ENCODE results near the gene SESTD1. TPM values are rescaled to one million over a fixed set of nuclear protein-coding genes. Genes with fewer than 3 reads are reported as not detected.

The SESTD1 gene
- total and polyA plus RNA-seq, 2 experiments from 2014 or later = 12.6 to 21.6 TPM

Other genes with a start within 250 kb of the SESTD1 start
- gene CCDC141, start 214.7 kb downstream of the SESTD1 start, total RNA-seq (2014; rRNA removed; shearing (Covaris generic)) = 8.0 and 13.4 TPM in 2 replicates
- gene CCDC141, start 214.7 kb downstream of the SESTD1 start, polyA plus RNA-seq (2016; fragmentation: Nextera tagmentation; extraction: Ambion mirVana) = 8.9 and 11.7 TPM in 2 replicates